MCF 10A (cell line): ENCODE data around the gene HMMR. TPM values are rescaled to one million over a fixed set of nuclear protein-coding genes. Genes with fewer than 3 reads are reported as not detected.
"Not testable (repeated sequence)": the region's sequence is repeated elsewhere in the genome, so short reads cannot be mapped to it uniquely, and the experiment has no call there.

Experiments used
- BruUV-seq: library from RNA; stranded (reverse); fragments of 400-500 nt; replicated peaks from 2 replicates; lab custom pipeline; 2021; lab: Mats Ljungman, UMichigan
- CTCF ChIA-PET: fragments of 300-600 bp; sonication (Branson Sonifier 250); formaldehyde crosslinking; extraction: SDS; loops from one replicate; lab custom pipeline; 2021; ENCODE audit warnings: antibody characterized with exemption, inconsistent platforms; lab: Yijun Ruan, JAX
- POLR2A ChIA-PET: fragments of 300-600, 350-650 bp; sonication (Branson Sonifier 250); formaldehyde crosslinking; extraction: SDS; loops from one replicate; lab custom pipeline; 2020; ENCODE audit warnings: antibody characterized with exemption, inconsistent platforms; lab: Yijun Ruan, JAX
- DNase-seq: peaks from one replicate; pipeline ENCODE4 v3.0.0-alpha.2; 2018; ENCODE audit not compliant: unreplicated experiment
- H3K27ac Mint-ChIP-seq: one replicate; pipeline ENCODE4 v1.8.0; 2022; ENCODE audit warnings: mild to moderate bottlenecking, low read depth, mixed read lengths; ENCODE audit not compliant: unreplicated experiment
- H3K27me3 Mint-ChIP-seq: one replicate; pipeline ENCODE4 v1.8.0; 2022; ENCODE audit warnings: mixed read lengths; ENCODE audit not compliant: insufficient read depth, unreplicated experiment
- H3K36me3 Mint-ChIP-seq: one replicate; pipeline ENCODE4 v1.8.0; 2022; ENCODE audit warnings: mild to moderate bottlenecking, moderate library complexity, mixed read lengths; ENCODE audit not compliant: insufficient read depth, unreplicated experiment
- H3K4me1 Mint-ChIP-seq: one replicate; pipeline ENCODE4 v1.8.0; 2022; ENCODE audit warnings: mixed read lengths; ENCODE audit not compliant: insufficient read depth, unreplicated experiment
- H3K4me3 Mint-ChIP-seq: one replicate; pipeline ENCODE4 v1.8.0; 2022; ENCODE audit warnings: mild to moderate bottlenecking, moderate library complexity, mixed read lengths; ENCODE audit not compliant: unreplicated experiment
- H3K9me3 Mint-ChIP-seq: one replicate; pipeline ENCODE4 v1.8.0; 2022; ENCODE audit warnings: mixed read lengths; ENCODE audit not compliant: unreplicated experiment
- intact Hi-C: fragments of 100-400 bp; cut with micrococcal nuclease; formaldehyde crosslinking; loops from 2 replicates; pipeline ENCODE4 v1.14.1; 2022
- total RNA-seq: library from RNA; stranded (reverse); gene quantifications from 2 replicates; pipeline ENCODE4 v1.2.3, GENCODE V29; 2022
- TF ChIP-seq, protein P1 (sequence below): fragments of 200-600 bp; IDR thresholded peaks from one replicate; pipeline ENCODE4 v1.8.0; 2022; ENCODE audit warnings: antibody characterized with exemption, mild to moderate bottlenecking; ENCODE audit not compliant: unreplicated experiment

The HMMR gene
- total RNA-seq, 1 experiment from 2014 or later, result 43.5 TPM

DNA sequence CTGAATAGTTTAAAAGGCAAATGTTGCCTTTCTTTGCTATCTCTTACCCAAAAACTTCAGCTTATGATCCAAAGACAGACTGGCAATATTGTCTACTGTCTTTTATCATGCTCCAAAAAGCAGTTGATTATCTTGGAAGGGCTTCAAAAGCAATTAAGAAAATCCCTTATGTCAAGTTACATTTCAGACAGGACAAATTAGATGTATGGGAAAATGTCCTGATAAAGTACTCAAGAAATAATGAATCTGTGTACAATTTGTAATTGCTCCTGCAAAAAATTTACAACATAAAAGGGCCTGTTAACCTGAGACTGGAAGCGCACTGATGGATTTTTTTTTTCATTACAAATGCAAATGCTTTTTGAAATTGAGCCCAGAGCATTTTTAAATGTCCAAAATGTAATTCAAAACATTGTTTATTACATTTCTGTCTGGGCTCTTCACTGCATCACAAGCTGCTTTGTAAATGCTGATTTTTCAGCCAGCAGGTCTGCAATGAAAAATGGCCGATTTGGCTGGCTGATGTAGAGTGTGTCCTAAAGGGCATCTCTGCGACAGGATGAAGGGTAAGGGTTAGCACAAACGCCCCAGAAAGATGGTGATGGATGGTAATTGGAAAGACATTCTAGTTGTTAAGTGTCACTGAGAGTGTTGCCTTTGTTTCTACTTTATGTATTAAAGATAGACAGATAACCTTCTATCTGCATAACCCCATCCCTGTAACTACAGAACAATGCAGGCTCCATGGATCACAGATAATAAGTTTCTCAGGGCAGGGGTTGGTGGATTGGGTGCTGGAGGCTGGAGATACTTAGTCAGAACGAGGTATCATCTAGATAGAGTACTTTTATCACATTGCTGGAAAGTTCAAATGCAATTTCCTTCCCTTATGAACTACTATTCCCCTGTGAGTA, 72.0 kb downstream of the HMMR start:
- Mint-ChIP-seq H3K9me3 (no peaks in the 10 kb centered on the region), H3K27me3 (no peaks in the 10 kb centered on the region), H3K4me3 (no peak overlapping the region), H3K36me3 (no peaks in the 10 kb centered on the region), H3K27ac (no peak overlapping the region), H3K4me1 (no peaks in the 10 kb centered on the region)
- POLR2A ChIA-PET, result interaction anchor here (0.6 to 1.2 kb wide), 2 partner anchors 23 to 53 kb away, joined by 3 to 6 read pairs; no protein-coding TSS in a partner anchor
- no peak for DNase-seq
- no TSS peak for BruUV-seq
- TF ChIP-seq, protein P1, sequence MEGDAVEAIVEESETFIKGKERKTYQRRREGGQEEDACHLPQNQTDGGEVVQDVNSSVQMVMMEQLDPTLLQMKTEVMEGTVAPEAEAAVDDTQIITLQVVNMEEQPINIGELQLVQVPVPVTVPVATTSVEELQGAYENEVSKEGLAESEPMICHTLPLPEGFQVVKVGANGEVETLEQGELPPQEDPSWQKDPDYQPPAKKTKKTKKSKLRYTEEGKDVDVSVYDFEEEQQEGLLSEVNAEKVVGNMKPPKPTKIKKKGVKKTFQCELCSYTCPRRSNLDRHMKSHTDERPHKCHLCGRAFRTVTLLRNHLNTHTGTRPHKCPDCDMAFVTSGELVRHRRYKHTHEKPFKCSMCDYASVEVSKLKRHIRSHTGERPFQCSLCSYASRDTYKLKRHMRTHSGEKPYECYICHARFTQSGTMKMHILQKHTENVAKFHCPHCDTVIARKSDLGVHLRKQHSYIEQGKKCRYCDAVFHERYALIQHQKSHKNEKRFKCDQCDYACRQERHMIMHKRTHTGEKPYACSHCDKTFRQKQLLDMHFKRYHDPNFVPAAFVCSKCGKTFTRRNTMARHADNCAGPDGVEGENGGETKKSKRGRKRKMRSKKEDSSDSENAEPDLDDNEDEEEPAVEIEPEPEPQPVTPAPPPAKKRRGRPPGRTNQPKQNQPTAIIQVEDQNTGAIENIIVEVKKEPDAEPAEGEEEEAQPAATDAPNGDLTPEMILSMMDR, result no peak
- CTCF ChIA-PET, result interaction anchor here (0.6 to 1.6 kb wide), 5 partner anchors 10 to 1868 kb away, joined by 3 to 4 read pairs (median 3); no protein-coding TSS in a partner anchor
- intact Hi-C loops, result no loop called here

DNA sequence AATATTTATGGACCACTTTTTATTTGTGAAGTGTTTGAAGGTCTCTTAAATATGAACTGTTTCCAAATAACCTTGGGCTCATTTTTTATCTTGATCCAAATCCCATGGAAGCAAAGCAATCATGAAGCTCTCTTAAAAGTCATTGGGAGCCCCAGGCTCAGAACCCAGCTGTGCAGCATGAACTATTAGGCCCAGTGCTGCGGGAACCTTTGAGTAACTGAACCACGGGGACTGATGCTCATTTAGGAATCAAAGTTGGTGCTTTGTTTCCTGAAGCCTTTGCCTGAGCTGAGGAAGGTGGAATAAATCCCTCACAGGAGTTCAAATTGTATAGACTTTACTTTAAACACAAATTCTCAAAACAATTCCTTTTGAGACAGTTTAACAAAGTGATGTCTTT, 72.8 kb downstream of the HMMR start:
- no TSS peak for BruUV-seq
- Mint-ChIP-seq H3K4me1 (no peaks in the 10 kb centered on the region), H3K36me3 (no peaks in the 10 kb centered on the region), H3K9me3 (no peaks in the 10 kb centered on the region), H3K27ac (no peak overlapping the region), H3K27me3 (no peaks in the 10 kb centered on the region), H3K4me3 (no peak overlapping the region)
- POLR2A ChIA-PET, result interaction anchor here (1.2 kb wide), 1 partner anchor 24 kb away, joined by 6 read pairs; no protein-coding TSS in a partner anchor
- TF ChIP-seq, protein P1, result no peak
- CTCF ChIA-PET, result interaction anchor here (0.6 to 1.6 kb wide), 10 partner anchors 10 to 1867 kb away, joined by 3 to 7 read pairs (median 3); no protein-coding TSS in a partner anchor
- no peak for DNase-seq
- intact Hi-C loops, result no loop called here

DNA sequence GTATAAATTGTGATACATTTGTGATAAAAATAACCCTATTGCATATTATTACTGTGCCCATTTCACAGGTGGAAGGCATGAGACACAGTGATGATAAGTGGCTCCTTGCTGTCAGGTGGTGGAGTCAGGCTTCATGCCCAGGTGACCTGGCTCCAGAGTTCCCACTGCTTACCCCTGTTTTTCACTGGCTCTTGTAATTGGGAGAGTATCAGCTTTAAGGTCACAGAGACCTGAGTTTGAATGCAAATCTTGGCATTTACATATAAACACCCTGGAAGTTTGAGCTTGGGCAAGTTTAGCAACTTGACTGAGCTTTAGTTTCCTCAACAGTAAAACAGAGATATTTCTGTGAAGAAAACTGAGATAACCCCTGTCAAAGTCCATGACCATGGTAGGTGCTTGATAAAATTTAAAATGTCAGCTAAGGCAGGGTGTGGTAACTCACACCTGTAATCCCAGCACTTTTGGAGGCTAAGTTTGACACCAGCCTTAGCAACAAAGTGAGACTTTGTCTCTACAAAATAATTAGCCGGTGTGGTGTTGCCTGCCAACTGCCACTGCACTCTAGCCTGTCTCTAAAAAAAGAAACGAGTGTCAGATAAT, 74.2 kb downstream of the HMMR start:
- CTCF ChIA-PET, result interaction anchor here (0.6 to 1.6 kb wide), 4 partner anchors 8 to 1960 kb away, joined by 3 to 4 read pairs (median 3); no protein-coding TSS in a partner anchor
- no peak for DNase-seq
- TF ChIP-seq, protein P1, result no peak
- BruUV-seq, result no TSS peak
- Mint-ChIP-seq H3K4me1 (no peaks in the 10 kb centered on the region), H3K27ac (no peak overlapping the region), H3K9me3 (no peaks in the 10 kb centered on the region), H3K27me3 (no peaks in the 10 kb centered on the region), H3K36me3 (no peaks in the 10 kb centered on the region), H3K4me3 (no peak overlapping the region)
- POLR2A ChIA-PET, result interaction anchor here (1.0 kb wide), 1 partner anchor 8 kb away, joined by 3 read pairs; no protein-coding TSS in a partner anchor
- intact Hi-C loops, result no loop called here

DNA sequence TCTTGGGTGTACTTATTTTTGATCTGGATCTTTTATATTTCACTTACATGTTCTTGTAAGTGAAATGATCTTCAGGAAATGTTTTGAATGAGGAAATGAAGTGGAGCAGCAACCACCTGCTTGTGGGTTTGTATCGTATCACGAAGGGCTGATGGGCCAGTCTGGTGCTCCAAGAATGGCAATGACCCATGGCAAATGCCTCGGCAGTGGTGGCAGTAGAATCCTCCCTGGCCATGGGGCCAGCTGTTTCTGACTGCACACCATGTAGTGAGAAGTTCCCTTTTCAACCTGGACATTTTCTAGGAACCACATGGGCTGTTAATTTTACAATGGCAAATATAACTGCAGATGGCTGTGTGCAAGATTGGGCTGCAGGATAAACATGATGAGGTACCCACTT, 74.9 kb downstream of the HMMR start:
- Mint-ChIP-seq H3K4me3 (no peak overlapping the region), H3K4me1 (no peaks in the 10 kb centered on the region), H3K9me3 (no peaks in the 10 kb centered on the region), H3K27ac (no peak overlapping the region), H3K36me3 (no peaks in the 10 kb centered on the region), H3K27me3 (no peaks in the 10 kb centered on the region)
- TF ChIP-seq, protein P1, result no peak
- CTCF ChIA-PET, result interaction anchor here (0.6 to 1.0 kb wide), 5 partner anchors 27 to 1959 kb away, joined by 3 to 5 read pairs (median 3); no protein-coding TSS in a partner anchor
- DNase-seq, result no peak
- no TSS peak for BruUV-seq
- intact Hi-C loops, result no loop called here
- POLR2A ChIA-PET, result interaction anchor here (1.0 kb wide), 1 partner anchor 8 kb away, joined by 3 read pairs; no protein-coding TSS in a partner anchor

DNA sequence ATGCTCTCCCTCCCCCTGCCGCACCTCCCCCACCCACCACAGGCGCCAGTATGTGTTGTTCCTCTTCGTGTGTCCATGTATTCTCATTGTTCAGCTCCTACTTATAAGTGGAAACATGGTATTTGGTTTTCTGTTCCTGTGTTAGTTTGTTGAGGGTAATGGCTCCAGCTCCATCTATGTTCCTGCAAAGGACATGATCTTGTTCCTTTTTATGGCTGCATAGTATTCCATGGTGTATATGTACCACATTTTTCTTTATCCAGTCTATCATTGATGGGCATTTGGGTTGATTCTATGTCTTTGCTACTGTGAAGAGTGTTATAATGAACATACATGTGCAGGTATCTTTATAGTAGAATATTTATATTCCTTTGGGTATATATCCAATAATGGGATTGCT, 76.0 kb downstream of the HMMR start:
- CTCF ChIA-PET, result interaction anchor here (0.6 to 0.9 kb wide), 3 partner anchors 23 to 952 kb away, joined by 3 to 6 read pairs (median 3); no protein-coding TSS in a partner anchor
- H3K27me3 Mint-ChIP-seq, H3K4me3 Mint-ChIP-seq, BruUV-seq, H3K4me1 Mint-ChIP-seq, POLR2A ChIA-PET, H3K36me3 Mint-ChIP-seq, DNase-seq, H3K27ac Mint-ChIP-seq, H3K9me3 Mint-ChIP-seq, intact Hi-C loops: not testable (repeated sequence)
